Measurements from ENCODE around the gene FES. TPM values are rescaled to one million over a fixed set of nuclear protein-coding genes. Genes with fewer than 3 reads are reported as not detected.

Gene FES
- total RNA-seq, 6 experiments from 2014 or later: 0.41 to 1.4 (median 1.1) TPM

DNA sequence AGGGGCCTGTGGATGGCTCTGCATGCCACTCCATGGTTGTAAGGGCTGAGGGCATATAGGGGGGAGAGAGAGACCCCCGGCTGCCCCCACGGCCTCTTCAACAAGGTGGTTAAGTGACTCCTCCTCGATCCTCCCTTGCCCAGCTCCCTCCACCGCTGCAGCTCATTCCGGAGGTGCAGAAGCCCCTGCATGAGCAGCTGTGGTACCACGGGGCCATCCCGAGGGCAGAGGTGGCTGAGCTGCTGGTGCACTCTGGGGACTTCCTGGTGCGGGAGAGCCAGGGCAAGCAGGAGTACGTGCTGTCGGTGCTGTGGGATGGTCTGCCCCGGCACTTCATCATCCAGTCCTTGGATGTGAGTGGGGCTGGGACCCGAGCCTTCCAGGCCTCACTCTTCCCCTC, 6.5 kb downstream of the FES start:
- no peak overlapping the region for H3K4me3 Mint-ChIP-seq
- no peak for DNase-seq
- peaks cover 7% of the 10 kb centered on the region; the same call in 1 of the 2 replicates for H3K4me1 Mint-ChIP-seq (ENCODE audit: low read depth)
- no peak overlapping the region for H3K27ac Mint-ChIP-seq
- no peaks in the 10 kb centered on the region for H3K36me3 Mint-ChIP-seq (ENCODE audit: low read depth)
- H3K9me3 Mint-ChIP-seq: no peaks in the 10 kb centered on the region
- no peak for TF ChIP-seq CTCF (IDR thresholded peaks at IDR 0.05)
- peaks cover 2% of the 10 kb centered on the region for H3K27me3 Mint-ChIP-seq (ENCODE audit: insufficient read depth)

GRCh38 chr15:90891346-90891949, 7.1 kb downstream of the FES start:
- Mint-ChIP-seq H3K36me3 (ENCODE audit: low read depth) (no peaks in the 10 kb centered on the region), H3K9me3 (no peaks in the 10 kb centered on the region)

GRCh38 chr15:90892023-90892422, 7.7 kb downstream of the FES start:
- Mint-ChIP-seq H3K4me3 (no peak overlapping the region), H3K9me3 (no peaks in the 10 kb centered on the region), H3K36me3 (ENCODE audit: low read depth) (no peaks in the 10 kb centered on the region), H3K4me1 (ENCODE audit: low read depth) (no peaks in the 10 kb centered on the region), H3K27me3 (ENCODE audit: insufficient read depth) (peaks cover 2% of the 10 kb centered on the region), H3K27ac (no peak overlapping the region)
- TF ChIP-seq CTCF (IDR thresholded peaks at IDR 0.05): no peak
- DNase-seq: no peak

More at GRCh38 chr15:90891346-90891949, 7.1 kb downstream of the FES start:
- H3K27ac Mint-ChIP-seq: no peak overlapping the region
- H3K4me3 Mint-ChIP-seq: no peak overlapping the region
- H3K4me1 Mint-ChIP-seq (ENCODE audit: low read depth): peaks cover under 1% of the 10 kb centered on the region; the same call in 1 of the 2 replicates
- DNase-seq: no peak
- no peak for TF ChIP-seq CTCF (IDR thresholded peaks at IDR 0.05)
- H3K27me3 Mint-ChIP-seq (ENCODE audit: insufficient read depth): peaks cover 2% of the 10 kb centered on the region

DNA sequence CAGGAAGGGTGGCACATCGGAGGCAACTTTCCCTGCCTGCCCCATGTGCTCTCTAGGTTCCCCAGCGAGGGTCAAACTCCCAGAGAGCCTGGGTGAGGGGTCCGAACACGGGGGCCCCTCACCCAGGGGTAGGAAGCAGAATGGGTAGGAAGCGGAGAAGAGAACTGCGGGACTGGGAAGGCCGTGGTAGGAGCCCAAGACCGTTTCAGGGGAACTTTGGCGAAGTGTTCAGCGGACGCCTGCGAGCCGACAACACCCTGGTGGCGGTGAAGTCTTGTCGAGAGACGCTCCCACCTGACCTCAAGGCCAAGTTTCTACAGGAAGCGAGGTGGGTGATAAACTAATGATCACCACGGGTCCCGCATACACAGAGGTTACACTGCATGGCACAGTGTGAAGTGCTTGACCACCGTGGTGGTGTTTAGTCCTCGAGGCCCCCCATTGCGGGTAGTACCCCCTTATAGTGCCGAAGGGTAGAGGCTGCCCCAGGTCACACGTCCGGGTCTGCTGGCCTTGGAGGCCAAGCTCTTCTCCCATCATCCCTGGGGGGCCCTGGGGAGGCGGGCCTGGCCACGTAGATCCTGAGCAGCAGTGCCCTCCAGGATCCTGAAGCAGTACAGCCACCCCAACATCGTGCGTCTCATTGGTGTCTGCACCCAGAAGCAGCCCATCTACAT, 8.3 kb downstream of the FES start:
- no peaks in the 10 kb centered on the region for H3K4me1 Mint-ChIP-seq (ENCODE audit: low read depth)
- no peak overlapping the region for H3K27ac Mint-ChIP-seq
- no peak for TF ChIP-seq CTCF (IDR thresholded peaks at IDR 0.05)
- H3K9me3 Mint-ChIP-seq: no peaks in the 10 kb centered on the region
- DNase-seq: no peak
- H3K27me3 Mint-ChIP-seq (ENCODE audit: insufficient read depth): peaks cover 2% of the 10 kb centered on the region
- no peak overlapping the region for H3K4me3 Mint-ChIP-seq
- no peaks in the 10 kb centered on the region for H3K36me3 Mint-ChIP-seq (ENCODE audit: low read depth)

DNA sequence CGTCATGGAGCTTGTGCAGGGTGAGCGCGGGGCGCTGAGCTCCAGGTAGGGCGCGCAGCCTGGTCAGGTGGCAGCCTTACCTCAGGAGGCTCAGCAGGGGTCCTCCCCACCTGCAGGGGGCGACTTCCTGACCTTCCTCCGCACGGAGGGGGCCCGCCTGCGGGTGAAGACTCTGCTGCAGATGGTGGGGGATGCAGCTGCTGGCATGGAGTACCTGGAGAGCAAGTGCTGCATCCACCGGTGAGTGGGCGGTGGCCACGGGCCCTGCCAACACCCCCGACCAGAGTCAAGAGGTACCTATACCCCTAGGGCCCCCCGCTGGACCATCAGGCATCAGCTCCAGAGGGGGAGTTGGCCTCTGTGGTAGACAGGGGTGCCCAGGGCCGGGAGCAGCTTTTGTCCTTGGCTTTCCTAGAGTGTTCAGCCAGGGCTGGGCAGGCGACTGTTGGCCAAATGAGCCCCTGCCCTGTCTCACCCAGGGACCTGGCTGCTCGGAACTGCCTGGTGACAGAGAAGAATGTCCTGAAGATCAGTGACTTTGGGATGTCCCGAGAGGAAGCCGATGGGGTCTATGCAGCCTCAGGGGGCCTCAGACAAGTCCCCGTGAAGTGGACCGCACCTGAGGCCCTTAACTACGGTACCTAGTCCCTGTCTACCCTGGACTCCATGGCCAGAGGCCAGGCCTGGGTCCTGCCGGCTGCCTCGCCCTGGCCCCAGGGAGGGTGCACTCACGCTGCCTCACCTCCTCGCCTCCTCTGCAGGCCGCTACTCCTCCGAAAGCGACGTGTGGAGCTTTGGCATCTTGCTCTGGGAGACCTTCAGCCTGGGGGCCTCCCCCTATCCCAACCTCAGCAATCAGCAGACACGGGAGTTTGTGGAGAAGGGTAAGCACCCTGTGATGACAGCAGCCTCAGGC, 9.1 kb downstream of the FES start:
- Mint-ChIP-seq H3K27ac (no peak overlapping the region), H3K4me3 (no peak overlapping the region), H3K27me3 (ENCODE audit: insufficient read depth) (peaks cover 2% of the 10 kb centered on the region), H3K9me3 (no peaks in the 10 kb centered on the region), H3K4me1 (ENCODE audit: low read depth) (no peaks in the 10 kb centered on the region), H3K36me3 (ENCODE audit: low read depth) (no peaks in the 10 kb centered on the region)
- DNase-seq: no peak
- TF ChIP-seq CTCF (IDR thresholded peaks at IDR 0.05): peak; percentile 52

Data from HFFc6 (cell line).